Epithelial cell of proximal tubule (primary cell): ENCODE data around the gene UST. TPM values are rescaled to one million over a fixed set of nuclear protein-coding genes. Genes with fewer than 3 reads are reported as not detected.
A peak's percentile ranks its signal among the peaks of the same experiment; 100 is the strongest.
"Not testable (repeated sequence)": the region's sequence is repeated elsewhere in the genome, so short reads cannot be mapped to it uniquely, and the experiment has no call there.

Source experiments
- DNase-seq: peaks from one replicate; pipeline ENCODE4 v3.0.0-alpha.2; 2011; ENCODE audit warnings: low read depth
- H3K4me3 ChIP-seq: 2 replicates; pipeline ENCODE4 v1.5.1; 2011; ENCODE audit warnings: low read depth, mild to moderate bottlenecking, low read length
- total RNA-seq: library from RNA; depleted of rRNA; stranded (reverse); fragments of >200 nt; gene quantifications from 2 replicates; pipeline ENCODE4 v1.2.3, GENCODE V29; 2015
- TF ChIP-seq, protein P1 (sequence below): conservative IDR thresholded peaks from 2 replicates; pipeline ENCODE4 v1.5.1; 2012; ENCODE audit warnings: low read depth, mild to moderate bottlenecking, low read length

UST gene
- total RNA-seq, 1 donor from 2014 or later = 1.1 TPM

- TF ChIP-seq, protein P1, sequence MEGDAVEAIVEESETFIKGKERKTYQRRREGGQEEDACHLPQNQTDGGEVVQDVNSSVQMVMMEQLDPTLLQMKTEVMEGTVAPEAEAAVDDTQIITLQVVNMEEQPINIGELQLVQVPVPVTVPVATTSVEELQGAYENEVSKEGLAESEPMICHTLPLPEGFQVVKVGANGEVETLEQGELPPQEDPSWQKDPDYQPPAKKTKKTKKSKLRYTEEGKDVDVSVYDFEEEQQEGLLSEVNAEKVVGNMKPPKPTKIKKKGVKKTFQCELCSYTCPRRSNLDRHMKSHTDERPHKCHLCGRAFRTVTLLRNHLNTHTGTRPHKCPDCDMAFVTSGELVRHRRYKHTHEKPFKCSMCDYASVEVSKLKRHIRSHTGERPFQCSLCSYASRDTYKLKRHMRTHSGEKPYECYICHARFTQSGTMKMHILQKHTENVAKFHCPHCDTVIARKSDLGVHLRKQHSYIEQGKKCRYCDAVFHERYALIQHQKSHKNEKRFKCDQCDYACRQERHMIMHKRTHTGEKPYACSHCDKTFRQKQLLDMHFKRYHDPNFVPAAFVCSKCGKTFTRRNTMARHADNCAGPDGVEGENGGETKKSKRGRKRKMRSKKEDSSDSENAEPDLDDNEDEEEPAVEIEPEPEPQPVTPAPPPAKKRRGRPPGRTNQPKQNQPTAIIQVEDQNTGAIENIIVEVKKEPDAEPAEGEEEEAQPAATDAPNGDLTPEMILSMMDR = no peak
- no peak for DNase-seq
- H3K4me3 ChIP-seq = no peak overlapping the region
These were observed 224.4 kb downstream of the UST start for GRCh38 chr6:148971031-148971927.

- H3K4me3 ChIP-seq = no peak overlapping the region
- TF ChIP-seq, protein P1 = no peak
- no peak for DNase-seq
These were observed 225.7 kb downstream of the UST start for GRCh38 chr6:148972481-148972880.

GRCh38 chr6:148973538-148974208 lies 226.8 kb downstream of the UST start:
- DNase-seq = no peak
- no peak overlapping the region for H3K4me3 ChIP-seq
- TF ChIP-seq, protein P1 = peak; percentile 55

GRCh38 chr6:148974351-148974750 lies 227.5 kb downstream of the UST start:
- DNase-seq = no peak
- TF ChIP-seq, protein P1 = no peak
- no peak overlapping the region for H3K4me3 ChIP-seq

GRCh38 chr6:148978298-148978697 lies 231.5 kb downstream of the UST start:
- not testable (repeated sequence) for DNase-seq, H3K4me3 ChIP-seq

GRCh38 chr6:148979014-148979901 lies 232.4 kb downstream of the UST start:
- H3K4me3 ChIP-seq = no peak overlapping the region
- TF ChIP-seq, protein P1 = no peak
- no peak for DNase-seq

DNA sequence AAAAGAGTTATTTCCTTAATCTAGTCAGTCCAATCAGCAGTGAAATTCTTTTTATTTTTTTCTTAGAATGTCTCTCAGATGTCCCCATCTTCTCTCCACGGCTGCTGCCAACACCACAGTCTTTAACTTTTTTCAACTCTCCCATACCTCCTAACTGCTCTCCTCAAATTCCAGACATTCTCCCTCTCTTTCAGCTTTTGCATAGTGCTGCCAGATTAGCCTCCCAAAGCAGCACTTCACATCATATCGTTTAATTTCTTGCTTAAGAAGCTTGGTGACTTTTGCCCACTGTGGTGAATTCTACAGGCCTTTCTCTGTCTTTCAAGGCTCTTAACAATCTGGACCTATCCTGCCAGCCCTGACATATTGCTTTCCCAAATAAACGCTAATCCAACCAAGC lies 233.4 kb downstream of the UST start:
- no peak for DNase-seq
- TF ChIP-seq, protein P1 = no peak
- no peak overlapping the region for H3K4me3 ChIP-seq
